Testis (tissue), 3 donors: ENCODE results near the gene SMARCC2. TPM values are rescaled to one million over a fixed set of nuclear protein-coding genes. Genes with fewer than 3 reads are reported as not detected.

ENCODE experiments used
- DNase-seq: peaks from one replicate; pipeline ENCODE4 v3.0.0-alpha.2; 2019
- H3K27ac ChIP-seq, 2 donors: fragments of 200-600 bp; sonication (generic); one replicate each; pipeline ENCODE4 v1.5.1; 2019
- H3K27me3 ChIP-seq: fragments of 200-600 bp; sonication (generic); one replicate; pipeline ENCODE4 v1.5.1; 2019
- H3K36me3 ChIP-seq: fragments of 200-600 bp; sonication (generic); one replicate; pipeline ENCODE4 v1.5.1; 2017; ENCODE audit warnings: low read depth; ENCODE audit errors: missing control alignments
- H3K4me1 ChIP-seq: fragments of 200-600 bp; sonication (generic); one replicate; pipeline ENCODE4 v1.5.1; 2019
- H3K4me3 ChIP-seq, 2 donors: fragments of 200-600 bp; sonication (generic); one replicate each; pipeline ENCODE4 v1.5.1; 2017 to 2019
- H3K9me3 ChIP-seq: fragments of 200-600 bp; sonication (generic); one replicate; pipeline ENCODE4 v1.5.1; 2017
- CTCF ChIP-seq, 3 experiments: fragments of 450-650 bp in 2 of 3; fragments of 200-600 bp in 1 of 3; sonication (generic) in 1 of 3; IDR thresholded peaks; one replicate each; pipeline ENCODE4 v1.5.1; 2016 to 2019; ENCODE audit warnings: antibody characterized with exemption in 3 of 3, mild to moderate bottlenecking in 2 of 3, moderate library complexity in 1 of 3
- POLR2A ChIP-seq: fragments of 450-650 bp; IDR thresholded peaks from one replicate; pipeline ENCODE4 v1.6.1; 2017; ENCODE audit warnings: antibody characterized with exemption, mild to moderate bottlenecking, moderate library complexity
- WGBS, 2 donors: methylation state at CpG; one replicate each; pipeline ENCODE4 v1.1.5; 2018; 5-methylcytosine and 5-hydroxymethylcytosine counted together
- intact Hi-C: fragments of 100-400 bp; cut with DNase I; formaldehyde crosslinking; loops from one replicate; pipeline ENCODE4 v1.15.1; 2023; ENCODE audit warnings: low total_unique reads
- polyA plus RNA-seq: library from polyadenylated mRNA; stranded (reverse); fragments of 350-450 nt; fragmentation: Illumina TruSeq; extraction: RNeasy Lipid Tissue Mini Kit (QIAGEN cat#74804); gene quantifications from one replicate; pipeline ENCODE4 v1.2.3, GENCODE V29; 2014; ENCODE audit warnings: low read depth, low replicate concordance; ENCODE audit not compliant: insufficient read depth
- total RNA-seq, 2 donors: library from RNA; depleted of rRNA; stranded (reverse); fragments of >200 nt; gene quantifications; one replicate each; pipeline ENCODE4 v1.2.3, GENCODE V29; 2016

Gene SMARCC2
- total and polyA plus RNA-seq, 3 donors from 2014 or later = 69.5 to 148 (median 106) TPM

GRCh38 chr12:56234746-56235436 is 45.6 kb upstream of the SMARCC2 start:
- Histone ChIP-seq H3K36me3 (no peaks in the 10 kb centered on the region), H3K27me3 (no peaks in the 10 kb centered on the region), H3K9me3 (no peaks in the 10 kb centered on the region), H3K4me1 (no peaks in the 10 kb centered on the region), H3K27ac (no peak overlapping the region), H3K4me3 (no peak overlapping the region)
- WGBS, 2 donors = 70 to 71% methylated on average over 16 of the region's 16 CpGs
- intact Hi-C loops = no loop called here
- no peak for TF ChIP-seq POLR2A
- no peak for TF ChIP-seq CTCF (IDR thresholded peaks at IDR 0.05)
- DNase-seq = no peak

- 89% methylated on average over 5 to 11 of the region's 11 CpGs for WGBS, 2 donors
- TF ChIP-seq POLR2A (no peak), CTCF (IDR thresholded peaks at IDR 0.05) (no peak)
- Histone ChIP-seq H3K4me1 (no peaks in the 10 kb centered on the region), H3K9me3 (no peaks in the 10 kb centered on the region), H3K27ac (no peak overlapping the region), H3K36me3 (no peaks in the 10 kb centered on the region), H3K4me3 (no peak overlapping the region), H3K27me3 (no peaks in the 10 kb centered on the region)
- no peak for DNase-seq
- intact Hi-C loops = no loop called here
Measured at GRCh38 chr12:56231184-56231582, 41.9 kb upstream of the SMARCC2 start.

- Histone ChIP-seq H3K27ac (no peak overlapping the region), H3K27me3 (no peaks in the 10 kb centered on the region), H3K4me3 (no peak overlapping the region), H3K4me1 (no peaks in the 10 kb centered on the region), H3K9me3 (no peaks in the 10 kb centered on the region), H3K36me3 (no peaks in the 10 kb centered on the region)
- DNase-seq = no peak
- 82% methylated on average over 8 of the region's 8 CpGs for WGBS, 2 donors
- intact Hi-C loops = no loop called here
- TF ChIP-seq CTCF (IDR thresholded peaks at IDR 0.05) (no peak), POLR2A (no peak)
Measured at GRCh38 chr12:56230432-56231183, 41.3 kb upstream of the SMARCC2 start.

GRCh38 chr12:56229916-56230431 is 40.7 kb upstream of the SMARCC2 start, which contains the start of gene SLC39A5:
Gene SLC39A5 (plus strand): TSS chr12:56230051. CDS start chr12:56231275, 1,224 bp downstream.
- 85 to 89% methylated on average over 4 of the region's 4 CpGs for WGBS, 2 donors
- no peak within 1 kb of the TSS for H3K27ac ChIP-seq
- no peaks in the 10 kb centered on the region for H3K36me3 ChIP-seq
- no peak for DNase-seq
- intact Hi-C loops = no loop called here
- no peaks in the 10 kb centered on the region for H3K9me3 ChIP-seq
- H3K4me1 ChIP-seq = peaks cover 5% of the 10 kb centered on the region
- H3K27me3 ChIP-seq = no peaks in the 10 kb centered on the region
- no peak within 1 kb of the TSS for H3K4me3 ChIP-seq
- no peak for TF ChIP-seq CTCF (IDR thresholded peaks at IDR 0.05)
- TF ChIP-seq POLR2A = no peak
